GM18907 (cell line): ENCODE data around the gene RGS6.

Experiments used
- ATAC-seq: cut with Tn5 transposase; IDR thresholded peaks from one replicate; pipeline ENCODE4 v1.9.1; 2021; ENCODE audit warnings: mild to moderate bottlenecking, moderate library complexity; ENCODE audit not compliant: unreplicated experiment

The RGS6 gene

DNA sequence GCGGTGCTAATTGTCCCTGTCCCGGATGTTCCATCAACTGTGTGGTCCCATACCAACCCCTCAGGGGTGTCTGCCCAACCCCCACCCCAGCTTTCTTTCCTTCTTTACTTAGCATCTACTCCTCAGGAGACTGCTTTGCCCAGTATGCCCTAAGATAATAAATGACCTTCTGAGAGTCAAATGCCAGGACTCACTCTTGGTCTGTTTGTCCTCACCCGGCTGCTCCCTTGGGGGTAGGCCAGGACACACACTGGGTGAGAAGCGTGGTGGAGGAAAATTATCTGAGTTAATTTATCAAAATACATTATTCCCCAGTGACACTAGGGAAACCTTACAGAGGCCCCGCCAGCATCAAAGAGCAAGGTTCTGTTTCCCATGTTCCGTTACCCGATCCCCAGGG, 457.0 kb downstream of the RGS6 start:
- ATAC-seq = no peak

DNA sequence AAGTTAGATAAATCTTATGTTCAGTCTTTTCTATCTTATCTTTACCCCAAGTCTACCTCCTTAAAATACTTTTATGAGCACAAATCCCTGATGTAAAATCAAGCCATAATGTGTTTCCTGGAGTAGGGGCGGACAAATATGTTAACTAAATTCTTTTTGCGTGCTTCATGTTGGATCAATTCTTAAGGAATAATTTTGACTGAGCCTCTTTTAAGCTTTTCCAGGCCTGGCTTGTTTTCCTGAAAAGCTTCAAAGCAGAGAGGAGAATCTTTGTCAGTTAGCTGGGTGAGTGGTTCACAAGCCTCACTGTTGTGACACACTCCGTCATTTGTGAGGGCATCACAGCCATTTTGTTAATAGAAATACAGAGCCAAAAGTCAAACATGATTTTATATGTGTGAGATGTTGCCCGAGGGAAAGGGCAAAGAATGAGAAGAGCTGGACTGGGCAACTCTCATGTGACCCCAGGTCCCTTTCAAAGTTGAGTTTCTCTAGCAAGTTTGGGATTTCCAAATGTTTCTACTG, 468.9 kb downstream of the RGS6 start:
- no peak for ATAC-seq

DNA sequence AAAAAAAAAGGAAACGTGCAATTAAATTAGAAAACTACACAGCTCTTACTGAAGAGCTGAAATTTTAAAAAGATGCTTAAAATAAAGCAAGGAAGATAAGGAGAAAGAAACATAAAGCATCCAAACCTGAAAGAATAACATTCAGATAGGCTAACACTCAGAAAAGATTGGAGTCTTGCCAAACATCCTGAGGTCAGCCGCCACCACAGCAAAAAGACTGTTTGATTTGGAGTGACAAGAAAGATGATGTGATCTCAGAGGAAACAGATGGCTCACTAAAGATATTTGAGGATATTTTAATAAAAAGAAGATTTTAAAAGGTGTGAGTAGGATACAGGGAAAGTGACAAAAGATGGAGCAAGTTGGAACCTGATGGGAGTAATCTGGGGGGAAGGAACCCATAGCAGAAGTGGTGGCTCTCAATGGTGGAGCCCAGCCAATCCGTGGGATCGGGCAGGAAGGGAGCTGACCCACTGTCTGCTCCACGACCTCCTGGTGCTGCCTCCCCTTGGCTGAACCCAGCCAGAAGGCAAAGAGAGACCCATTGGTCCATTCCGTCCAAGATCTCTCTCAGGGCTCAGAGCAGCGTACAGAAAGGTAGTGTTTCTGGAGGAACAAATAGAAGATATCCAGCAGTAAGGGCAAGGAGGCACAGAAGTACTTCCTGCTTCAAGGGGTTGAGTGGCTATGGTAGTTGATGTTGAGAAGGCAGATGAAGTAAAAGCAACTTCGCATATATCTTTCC, 469.6 kb downstream of the RGS6 start:
- no peak for ATAC-seq

DNA sequence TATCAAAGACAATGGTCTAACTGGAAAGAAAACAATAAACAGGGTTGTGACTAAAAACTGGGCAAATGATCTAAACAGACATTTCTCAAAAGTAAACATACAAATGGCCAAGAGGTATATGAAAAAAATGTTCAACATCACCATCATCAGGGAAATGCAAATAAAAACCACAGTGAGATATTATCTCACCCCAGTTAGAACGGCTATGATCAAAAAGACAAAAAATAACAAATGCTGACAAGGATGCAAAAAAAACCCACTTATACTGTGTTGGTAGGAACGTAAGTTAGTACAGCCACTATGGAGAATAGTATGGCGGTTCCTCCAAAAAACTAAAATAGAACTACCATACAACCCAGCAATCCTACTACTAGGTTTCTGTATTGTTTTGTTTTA, 470.1 kb downstream of the RGS6 start:
- ATAC-seq = no peak

DNA sequence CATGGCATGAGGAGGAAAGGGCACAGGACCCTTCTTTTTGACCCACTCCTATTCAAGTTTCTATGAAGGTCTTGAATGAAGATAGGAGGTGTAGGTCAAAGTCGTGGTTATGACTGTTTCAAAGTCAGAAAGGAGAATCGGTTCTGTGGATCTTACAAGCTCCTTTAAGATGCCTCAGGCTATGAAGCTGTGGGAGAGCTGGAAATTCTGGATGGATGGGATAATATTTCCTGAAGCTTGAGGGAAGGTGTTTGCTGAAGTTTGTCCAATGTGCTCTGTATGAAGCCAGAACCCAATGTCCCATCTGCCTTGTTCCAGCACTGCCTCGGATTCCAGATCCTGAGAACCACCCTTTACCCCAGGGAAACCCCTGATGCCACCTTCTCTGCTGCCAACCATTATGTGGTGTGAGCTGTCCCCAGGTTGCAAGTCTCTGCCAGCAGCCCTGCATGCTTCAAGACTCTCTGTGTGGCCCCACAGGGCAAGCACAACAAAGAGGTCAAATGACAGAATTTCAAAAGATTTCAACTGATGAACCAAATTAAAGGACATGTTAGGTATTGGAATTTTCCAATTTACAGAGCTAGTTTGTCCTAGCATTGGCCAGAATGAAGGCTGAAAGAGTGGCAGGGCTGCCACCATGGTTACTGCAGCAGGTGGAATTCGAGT, 472.0 kb downstream of the RGS6 start:
- no peak for ATAC-seq

DNA sequence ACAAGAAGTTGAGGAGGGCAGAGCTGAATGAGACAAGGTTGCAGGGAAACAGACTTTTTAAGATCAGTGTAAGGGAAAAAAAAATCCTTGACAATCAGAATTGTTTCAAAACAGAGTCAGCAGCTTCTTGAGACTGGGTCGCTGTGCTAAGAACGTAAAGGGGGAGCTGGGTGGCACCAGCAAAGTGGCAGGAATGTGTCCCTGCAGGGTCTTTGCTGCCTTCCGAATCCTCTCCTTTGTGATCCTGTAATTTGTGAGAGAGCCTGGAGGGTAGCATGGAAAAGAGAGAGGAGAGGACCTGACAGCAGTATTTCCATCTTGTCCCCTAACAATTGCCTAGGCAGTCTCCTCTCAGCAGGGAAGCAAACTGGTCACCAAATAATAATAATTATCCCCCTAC, 472.8 kb downstream of the RGS6 start:
- ATAC-seq = no peak

DNA sequence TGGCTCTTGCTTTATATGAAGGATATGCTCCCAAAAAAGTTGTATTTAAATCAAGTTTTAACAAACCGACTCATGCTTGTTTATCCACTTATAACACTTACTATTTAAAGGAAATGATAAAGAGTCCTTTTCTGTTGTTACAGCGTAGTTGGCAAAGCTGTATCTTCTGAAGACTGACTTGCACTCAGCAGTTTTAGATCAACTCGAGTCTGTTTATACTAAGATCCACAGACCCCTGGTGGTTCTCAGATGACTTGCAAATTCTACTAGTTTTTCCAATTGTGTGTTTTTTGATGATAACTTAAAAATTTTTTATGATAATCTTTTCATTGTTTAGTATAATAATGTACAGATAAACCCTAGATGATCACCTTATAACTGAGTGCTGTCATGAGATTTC, 475.8 kb downstream of the RGS6 start:
- ATAC-seq = no peak

DNA sequence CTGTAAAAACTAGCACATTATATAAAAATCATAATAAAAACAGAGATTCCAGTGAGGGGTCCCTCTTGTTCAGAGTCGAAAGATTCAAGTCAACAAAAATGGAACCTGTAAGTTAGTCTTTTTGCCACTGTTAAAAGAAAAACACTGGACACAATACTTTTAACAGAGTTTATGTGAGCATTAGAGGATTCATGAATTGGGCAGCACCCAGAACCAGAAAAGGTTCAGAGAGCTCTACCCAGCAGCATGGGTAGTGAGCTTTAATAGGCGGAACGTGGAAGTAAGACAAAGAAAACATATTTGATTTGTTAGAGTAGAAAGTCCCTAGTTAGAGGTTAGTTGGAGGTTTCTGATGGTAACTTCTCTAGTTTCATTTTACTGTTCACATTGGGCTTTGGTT, 476.8 kb downstream of the RGS6 start:
- ATAC-seq = no peak

DNA sequence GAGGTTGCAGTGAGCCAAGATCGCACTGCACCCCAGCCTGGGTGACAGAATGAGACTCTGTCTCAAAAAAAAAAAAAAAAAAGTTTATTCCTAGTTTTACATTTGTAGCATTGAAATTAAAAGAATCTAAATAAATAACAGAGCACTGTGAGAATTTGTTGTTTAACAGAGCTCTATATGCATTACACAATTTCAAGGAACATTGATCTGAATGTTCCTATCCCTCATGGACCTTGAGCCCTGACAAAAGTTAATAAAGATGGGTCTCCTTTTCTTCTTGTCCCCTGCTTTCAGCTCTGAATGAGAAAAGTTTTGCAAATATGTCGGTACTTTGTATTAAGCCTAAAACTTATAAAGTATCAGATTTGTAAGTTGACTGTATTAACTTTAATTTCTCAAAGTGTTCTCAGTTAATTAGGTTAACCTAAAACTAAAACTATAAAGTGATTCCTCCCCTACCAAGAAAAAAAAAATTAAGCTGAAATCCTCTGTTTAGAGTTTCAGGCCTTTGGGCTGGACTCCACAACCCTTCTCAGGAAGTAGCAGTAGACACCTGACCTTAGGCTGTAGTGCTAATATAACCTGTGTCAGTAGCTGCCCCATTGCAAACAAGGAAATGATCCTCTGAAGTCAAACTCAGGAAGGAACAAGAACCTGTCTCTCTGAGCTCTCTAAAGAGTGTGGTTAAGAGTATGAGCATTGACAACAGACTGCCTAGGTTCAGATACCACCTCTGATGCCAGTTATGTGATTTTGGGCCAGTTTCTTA, 484.0 kb downstream of the RGS6 start:
- ATAC-seq = no peak

DNA sequence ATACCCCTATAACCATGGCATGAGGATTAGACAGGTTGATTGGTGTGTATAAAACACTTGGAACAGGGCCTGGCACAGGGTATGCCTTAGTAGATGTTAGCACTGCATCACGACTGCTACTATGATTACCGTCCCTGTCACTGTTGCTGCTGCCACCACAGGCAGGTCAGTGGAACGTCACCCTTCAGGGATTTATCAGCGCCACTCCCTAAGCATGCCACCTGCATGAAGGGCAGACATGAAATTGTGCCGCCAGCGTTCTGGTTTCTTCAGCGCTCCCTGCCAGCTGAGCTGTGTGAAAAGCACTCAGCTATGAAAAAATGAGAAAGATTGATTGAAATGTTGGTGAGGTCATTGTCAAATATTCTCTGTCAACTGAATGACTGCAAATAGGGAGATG, 484.7 kb downstream of the RGS6 start:
- ATAC-seq = no peak

DNA sequence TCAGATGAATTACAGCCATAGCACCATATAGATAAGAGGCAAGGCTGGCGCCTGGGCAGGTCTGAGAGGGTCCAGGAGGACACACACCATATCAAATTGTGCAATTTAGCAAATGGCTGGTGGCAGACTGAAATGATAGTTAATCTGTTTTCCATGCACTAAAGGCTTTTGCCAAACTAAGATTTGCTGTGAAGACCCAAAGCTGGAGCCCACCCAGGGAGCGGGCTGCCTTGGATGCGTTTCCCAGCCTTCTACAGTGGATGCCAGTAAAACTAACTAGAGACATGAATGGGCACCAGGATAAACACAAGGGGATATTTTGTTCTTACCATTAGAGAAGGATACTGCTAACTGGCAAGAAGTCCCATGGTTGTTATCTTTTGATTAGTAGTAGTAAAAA, 486.6 kb downstream of the RGS6 start:
- no peak for ATAC-seq

DNA sequence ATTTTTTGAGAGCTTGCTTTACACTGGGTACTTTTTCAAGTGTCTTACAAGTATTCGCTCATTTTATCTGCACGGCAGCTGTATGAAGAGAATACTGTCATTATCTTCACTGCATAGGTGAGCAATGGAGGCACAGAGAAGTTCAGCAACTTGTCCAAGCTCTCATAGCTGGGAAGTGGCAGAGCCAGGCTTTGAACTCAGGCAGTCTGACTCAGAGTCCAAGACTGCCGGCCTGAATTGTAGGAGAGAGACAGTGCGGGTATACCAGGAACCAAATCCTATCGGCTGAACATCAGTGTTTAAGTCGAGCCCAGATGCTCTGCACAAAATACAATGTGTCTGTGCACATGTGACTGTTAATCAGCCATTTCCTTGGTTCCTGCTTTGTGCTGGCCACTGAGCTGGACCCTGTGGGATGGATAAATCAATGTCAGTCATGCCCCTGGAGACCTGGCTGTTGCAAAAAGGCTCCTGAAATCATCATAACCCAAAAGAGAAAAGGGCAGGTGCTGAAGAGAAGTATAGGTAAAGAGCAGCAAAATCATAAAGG, 487.1 kb downstream of the RGS6 start:
- ATAC-seq = no peak

DNA sequence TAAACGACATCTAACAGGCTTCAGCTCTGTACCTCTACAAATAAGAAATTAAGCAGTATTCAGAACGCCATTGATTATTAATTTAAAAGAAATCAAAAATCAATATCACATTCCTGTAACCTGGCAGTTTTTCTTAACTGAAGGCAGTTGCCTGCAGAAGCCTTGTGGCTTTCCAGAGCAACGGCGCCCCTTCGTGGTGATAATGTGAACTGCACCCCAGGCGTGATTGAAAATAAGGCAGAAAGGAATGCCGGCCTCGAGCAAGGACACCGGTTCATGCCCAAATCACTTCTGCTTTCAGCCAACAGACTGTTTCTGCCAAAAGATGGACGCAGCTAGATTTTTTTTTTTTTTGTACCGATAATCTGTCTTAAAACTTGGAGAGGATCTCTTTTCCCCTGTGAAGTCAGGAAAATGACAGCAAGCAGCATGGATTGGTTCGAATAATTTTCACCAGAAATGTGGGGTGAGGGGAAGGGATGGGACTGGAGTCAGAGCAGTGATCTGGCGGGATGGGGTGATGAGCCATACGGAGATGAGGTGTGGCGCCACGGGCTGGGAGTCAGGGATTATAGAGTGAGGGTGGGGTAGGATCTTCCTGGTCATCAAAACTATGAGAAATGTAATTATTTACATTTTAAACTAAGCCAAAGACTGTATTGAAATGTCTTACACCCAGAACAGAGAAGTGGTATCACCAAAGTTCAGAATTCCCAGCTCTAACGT, 488.7 kb downstream of the RGS6 start:
- no peak for ATAC-seq

DNA sequence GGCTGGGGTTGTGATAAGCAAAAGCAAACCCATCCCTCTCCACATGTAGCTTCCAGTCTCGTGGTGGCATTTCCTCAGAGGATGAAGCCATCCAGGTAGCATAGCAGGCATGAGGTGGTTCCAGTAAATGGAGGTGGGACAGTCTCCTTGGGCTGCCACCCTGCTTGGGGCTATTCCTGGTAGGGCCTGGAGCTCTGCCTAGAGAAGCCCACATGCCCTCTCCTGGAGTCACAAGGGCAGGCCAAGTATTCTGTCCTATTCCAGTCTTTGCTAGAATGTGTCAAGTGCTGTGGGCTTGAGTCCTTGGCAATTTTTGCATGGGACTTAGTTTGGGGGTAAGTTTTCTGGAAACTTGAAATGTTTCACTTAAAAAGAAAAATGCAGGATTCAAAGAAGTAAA, 491.7 kb downstream of the RGS6 start:
- ATAC-seq = no peak

DNA sequence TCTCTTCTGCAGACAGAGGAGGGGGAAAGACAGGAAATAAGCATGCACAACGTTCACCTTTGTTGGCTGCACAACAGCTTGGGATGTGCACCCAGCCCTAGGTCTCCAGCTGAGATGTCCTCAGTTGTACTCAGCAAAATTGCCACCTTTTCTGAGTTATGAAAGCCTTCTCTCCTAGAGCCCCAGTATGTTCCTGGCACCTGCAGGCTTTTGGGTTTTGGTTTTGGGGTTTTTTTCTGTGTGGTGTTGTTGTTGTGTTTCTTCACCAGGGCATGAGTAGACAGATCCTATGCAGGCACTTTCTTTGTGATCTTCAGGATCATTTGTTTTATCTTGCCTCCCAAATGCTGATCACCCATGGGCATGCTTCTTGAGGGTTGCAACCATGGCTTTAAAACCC, 498.2 kb downstream of the RGS6 start:
- ATAC-seq = no peak

DNA sequence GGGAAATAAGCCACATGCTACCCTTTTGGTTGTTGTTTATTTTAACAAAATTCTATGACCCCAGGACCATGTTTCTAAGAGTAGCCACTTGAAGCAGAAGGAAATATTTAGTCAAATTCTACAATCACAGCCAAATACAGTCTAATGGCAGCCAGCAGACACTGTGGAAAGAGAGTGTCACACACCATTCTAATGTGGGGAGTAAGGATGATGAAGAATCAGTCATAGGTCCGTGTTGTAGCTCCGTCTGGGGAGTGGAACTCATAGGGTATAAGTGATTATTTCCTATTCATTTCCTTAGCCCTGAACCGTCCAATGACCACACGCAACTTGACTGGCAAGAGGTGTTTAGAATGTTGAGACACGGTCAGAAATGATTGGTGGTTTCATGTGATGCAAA, 500.5 kb downstream of the RGS6 start:
- ATAC-seq = no peak

DNA sequence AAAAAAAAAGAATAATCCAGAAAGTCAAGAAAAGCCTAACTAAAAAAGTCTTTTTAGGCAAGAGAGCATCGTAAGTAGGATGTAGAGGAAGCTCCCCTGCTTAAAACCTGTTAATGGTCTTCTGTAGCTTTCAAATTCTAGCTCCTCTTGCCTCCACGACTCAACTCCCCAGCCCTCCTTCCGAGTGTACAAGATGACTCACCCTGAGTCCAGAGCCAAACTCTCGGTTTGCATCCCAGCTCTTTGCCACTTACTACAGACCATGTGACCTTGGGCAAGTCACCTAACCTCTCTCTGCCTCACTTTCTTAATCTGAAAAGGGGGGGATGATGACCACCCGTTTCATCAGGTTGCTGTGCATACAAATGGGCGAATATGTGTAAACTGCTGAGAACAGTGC, 501.3 kb downstream of the RGS6 start:
- no peak for ATAC-seq

DNA sequence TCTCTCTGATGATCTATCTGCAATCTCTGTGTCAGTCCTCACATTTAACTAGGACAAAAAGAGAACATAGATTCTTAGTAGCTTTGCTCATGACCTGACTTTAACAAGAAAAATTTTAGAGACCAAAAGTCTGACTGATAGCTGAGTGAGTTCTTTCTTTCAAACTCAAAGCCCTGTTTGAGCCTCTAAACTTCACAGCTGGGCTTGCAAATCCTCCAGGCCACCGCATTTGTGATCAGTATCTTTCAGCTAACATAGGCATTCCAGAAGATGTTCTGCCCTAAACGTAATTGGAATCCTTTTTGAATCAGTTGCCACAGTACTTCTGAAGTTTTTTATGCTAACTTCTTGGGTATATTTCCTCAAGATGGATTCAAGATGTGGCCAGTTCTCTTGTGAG, 502.6 kb downstream of the RGS6 start:
- ATAC-seq = no peak

DNA sequence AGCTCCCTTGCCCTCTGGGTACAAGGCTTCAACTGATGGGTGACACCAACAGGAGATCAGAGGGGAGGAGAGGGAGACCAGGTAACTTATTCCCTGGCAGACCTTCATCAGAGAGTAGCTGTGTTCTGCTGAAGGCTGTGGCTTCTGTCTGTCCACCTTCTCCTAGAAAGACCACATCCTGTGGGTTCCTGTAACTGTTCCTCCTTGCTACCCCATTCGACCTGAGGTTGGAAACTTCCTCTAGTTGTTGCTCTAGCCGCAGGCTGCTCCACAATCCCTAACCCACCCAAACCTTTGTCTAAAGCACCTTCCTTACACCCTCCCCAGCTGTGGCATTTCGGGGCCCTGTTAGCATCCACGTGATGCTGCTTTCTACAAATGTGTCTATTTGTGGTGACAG, 507.5 kb downstream of the RGS6 start:
- no peak for ATAC-seq

DNA sequence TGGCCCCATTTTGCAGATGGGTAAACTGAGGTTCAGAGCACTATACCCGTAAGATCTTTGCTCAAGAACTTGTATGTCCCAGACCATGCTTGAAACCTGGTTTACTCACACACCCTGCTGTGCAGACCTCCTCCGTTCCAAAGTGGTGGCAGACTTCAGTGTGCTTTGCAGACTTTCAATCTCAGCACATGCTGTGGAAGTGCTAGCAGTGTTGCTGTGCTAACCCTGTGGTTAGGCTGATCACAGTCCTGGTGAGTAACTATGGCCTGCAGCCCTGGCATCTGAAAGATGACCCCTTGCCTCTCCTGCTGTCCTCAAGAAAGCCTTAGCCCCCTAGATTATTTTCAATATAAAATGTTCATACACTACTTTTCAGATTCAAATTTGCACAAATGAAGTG, 511.0 kb downstream of the RGS6 start:
- no peak for ATAC-seq

DNA sequence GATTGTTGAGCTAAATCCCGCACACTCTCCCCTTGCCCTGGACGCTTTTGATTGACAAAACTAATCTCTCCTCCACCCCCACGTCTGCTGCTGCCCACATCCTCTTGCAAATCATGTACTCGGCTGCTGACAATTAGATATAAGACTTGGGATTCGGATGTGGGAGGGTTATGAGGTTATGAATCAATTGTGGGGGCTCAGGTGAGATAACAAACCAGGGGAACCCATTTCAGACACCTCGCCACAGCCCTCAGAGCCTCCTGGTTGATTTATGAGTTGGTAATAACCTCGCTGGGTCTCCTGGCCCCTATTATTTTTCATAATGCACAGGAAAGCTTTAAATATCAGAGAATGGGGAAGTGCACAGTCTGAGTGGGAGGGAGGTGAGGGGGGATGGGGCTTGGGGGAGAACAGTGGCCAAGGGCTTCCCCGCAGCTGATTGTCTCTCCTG, 511.8 kb downstream of the RGS6 start:
- ATAC-seq = no peak
